HEK293 (cell line): ENCODE measurements around the gene GMEB2.
A peak's percentile ranks its signal among the peaks of the same experiment; 100 is the strongest.

Experiments
- CTCF ChIA-PET: fragments of 350-600 bp; formaldehyde crosslinking; extraction: SDS; loops from one replicate; lab custom pipeline; 2021; ENCODE audit warnings: antibody characterized with exemption; lab: Yijun Ruan, JAX
- POLR2A ChIA-PET: fragments of 300-600 bp; formaldehyde crosslinking; extraction: SDS; loops from one replicate; lab custom pipeline; 2020; ENCODE audit warnings: antibody characterized with exemption, inconsistent platforms; lab: Yijun Ruan, JAX
- H3K27ac ChIP-seq: fragments of 200-500 bp; sonication (Bioruptor generic); 2 replicates; pipeline ENCODE4 v1.5.1; 2014; ENCODE audit warnings: low read depth, low read length, control low read depth, inconsistent platforms; ENCODE audit errors: extremely low read depth
- H3K36me3 ChIP-seq, 2 experiments: fragments of 200-500 bp in 1 of 2; sonication (Bioruptor generic) in 1 of 2; 1 replicate in 1 of 2; 2 replicates in 1 of 2; pipeline ENCODE4 v1.5.1; 2014 to 2017; ENCODE audit warnings: inconsistent platforms in 2 of 2, low read length in 2 of 2; ENCODE audit not compliant: control insufficient read depth in 2 of 2, insufficient read depth in 1 of 2
- H3K4me1 ChIP-seq: fragments of 200-500 bp; sonication (Bioruptor generic); 2 replicates; pipeline ENCODE4 v1.5.1; 2014; ENCODE audit warnings: mild to moderate bottlenecking, low read length, inconsistent platforms; ENCODE audit not compliant: control insufficient read depth, insufficient read depth
- H3K4me3 ChIP-seq: 2 replicates; pipeline ENCODE4 v1.5.1; 2011; ENCODE audit warnings: low read depth, mild to moderate bottlenecking, control low read depth, low read length, moderate library complexity
- H3K9me3 ChIP-seq: fragments of 200-500 bp; sonication (Bioruptor generic); 2 replicates; pipeline ENCODE4 v1.5.1; 2014; ENCODE audit warnings: low read depth, low read length, inconsistent platforms; ENCODE audit not compliant: control insufficient read depth, insufficient read depth
- BCL11B ChIP-seq: fragments of 450-650 bp; formaldehyde crosslinking; IDR thresholded peaks from 2 replicates; pipeline ENCODE4 v1.5.1; 2016; ENCODE audit warnings: low read depth, missing biosample characterization, missing genetic modification characterization
- EGR2 ChIP-seq: fragments of 450-650 bp; formaldehyde crosslinking; IDR thresholded peaks from 2 replicates; pipeline ENCODE4 v1.5.1; 2016; ENCODE audit warnings: low read depth, missing biosample characterization, missing genetic modification characterization
- GLIS2 ChIP-seq: fragments of 450-650 bp; formaldehyde crosslinking; IDR thresholded peaks from 2 replicates; pipeline ENCODE4 v1.5.1; 2016; ENCODE audit warnings: missing biosample characterization, missing genetic modification characterization
- PRDM4 ChIP-seq: fragments of 450-650 bp; formaldehyde crosslinking; IDR thresholded peaks from 2 replicates; pipeline ENCODE4 v1.5.1; 2017; ENCODE audit warnings: missing biosample characterization, missing genetic modification characterization
- SCRT1 ChIP-seq: fragments of 450-650 bp; formaldehyde crosslinking; IDR thresholded peaks from 2 replicates; pipeline ENCODE4 v1.5.1; 2016; ENCODE audit warnings: missing biosample characterization, missing genetic modification characterization, borderline replicate concordance
- ZBTB17 ChIP-seq: fragments of 450-650 bp; formaldehyde crosslinking; IDR thresholded peaks from 2 replicates; pipeline ENCODE4 v1.5.1; 2016; ENCODE audit warnings: missing biosample characterization, missing genetic modification characterization
- ZBTB44 ChIP-seq: fragments of 450-650 bp; IDR thresholded peaks from 2 replicates; pipeline ENCODE4 v1.5.1; 2018; ENCODE audit warnings: missing biosample characterization, mild to moderate bottlenecking, missing genetic modification characterization
- ZIC2 ChIP-seq: fragments of 450-650 bp; formaldehyde crosslinking; IDR thresholded peaks from 2 replicates; pipeline ENCODE4 v1.5.1; 2016; ENCODE audit warnings: missing biosample characterization, missing genetic modification characterization
- ZNF121 ChIP-seq: fragments of 450-650 bp; formaldehyde crosslinking; IDR thresholded peaks from 2 replicates; pipeline ENCODE4 v1.5.1; 2016; ENCODE audit warnings: missing biosample characterization, missing genetic modification characterization
- ZNF140 ChIP-seq: fragments of 450-650 bp; formaldehyde crosslinking; IDR thresholded peaks from 2 replicates; pipeline ENCODE4 v1.5.1; 2016; ENCODE audit warnings: missing biosample characterization, missing genetic modification characterization
- ZNF169 ChIP-seq: fragments of 450-650 bp; formaldehyde crosslinking; IDR thresholded peaks from 2 replicates; pipeline ENCODE4 v1.5.1; 2016; ENCODE audit warnings: missing biosample characterization, missing genetic modification characterization
- ZNF239 ChIP-seq: fragments of 450-650 bp; formaldehyde crosslinking; IDR thresholded peaks from 2 replicates; pipeline ENCODE4 v1.5.1; 2016; ENCODE audit warnings: missing biosample characterization, missing genetic modification characterization
- ZNF274 ChIP-seq, 2 experiments: fragments of 200-500 bp in 1 of 2; fragments of 450-650 bp in 1 of 2; sonication (Bioruptor generic) in 1 of 2; formaldehyde crosslinking in 1 of 2; IDR thresholded peaks; 2 replicates each; pipeline versions ENCODE4 v1.5.1 to v1.6.1; 2014 to 2016; ENCODE audit warnings: borderline replicate concordance in 1 of 2, inconsistent platforms in 1 of 2, low read length in 1 of 2, missing biosample characterization in 1 of 2, missing genetic modification characterization in 1 of 2
- ZNF302 ChIP-seq: fragments of 450-650 bp; formaldehyde crosslinking; IDR thresholded peaks from 2 replicates; pipeline ENCODE4 v1.5.1; 2016; ENCODE audit warnings: missing biosample characterization, missing genetic modification characterization, low read depth
- ZNF311 ChIP-seq: fragments of 450-650 bp; formaldehyde crosslinking; IDR thresholded peaks from 2 replicates; pipeline ENCODE4 v1.5.1; 2017; ENCODE audit warnings: missing biosample characterization, missing genetic modification characterization, borderline replicate concordance
- ZNF335 ChIP-seq: fragments of 450-650 bp; formaldehyde crosslinking; conservative IDR thresholded peaks from 2 replicates; pipeline ENCODE4 v1.5.1; 2016; ENCODE audit warnings: missing biosample characterization, missing genetic modification characterization
- ZNF341 ChIP-seq: fragments of 450-650 bp; formaldehyde crosslinking; IDR thresholded peaks from 2 replicates; pipeline ENCODE4; 2016; ENCODE audit warnings: low read depth, missing biosample characterization, missing genetic modification characterization
- ZNF354C ChIP-seq: fragments of 450-650 bp; formaldehyde crosslinking; IDR thresholded peaks from 2 replicates; pipeline ENCODE4 v1.5.1; 2016; ENCODE audit warnings: missing biosample characterization, missing genetic modification characterization, low read depth, borderline replicate concordance
- ZNF362 ChIP-seq: fragments of 450-650 bp; formaldehyde crosslinking; IDR thresholded peaks from 2 replicates; pipeline ENCODE4 v1.5.1; 2016; ENCODE audit warnings: missing biosample characterization, missing genetic modification characterization
- ZNF423 ChIP-seq: fragments of 450-650 bp; formaldehyde crosslinking; IDR thresholded peaks from 2 replicates; pipeline ENCODE4 v1.5.1; 2016; ENCODE audit warnings: missing biosample characterization, missing genetic modification characterization
- ZNF48 ChIP-seq: fragments of 450-650 bp; formaldehyde crosslinking; IDR thresholded peaks from 2 replicates; pipeline ENCODE4 v1.5.1; 2016; ENCODE audit warnings: missing biosample characterization, missing genetic modification characterization
- ZNF529 ChIP-seq: fragments of 450-650 bp; formaldehyde crosslinking; IDR thresholded peaks from 2 replicates; pipeline ENCODE4 v1.5.1; 2017; ENCODE audit warnings: missing genetic modification characterization, missing biosample characterization; ENCODE audit not compliant: insufficient replicate concordance
- ZNF561 ChIP-seq: fragments of 450-650 bp; IDR thresholded peaks from 2 replicates; pipeline ENCODE4 v1.5.1; 2018; ENCODE audit warnings: missing biosample characterization, missing genetic modification characterization, borderline replicate concordance
- ZNF580 ChIP-seq: fragments of 450-650 bp; formaldehyde crosslinking; IDR thresholded peaks from 2 replicates; pipeline ENCODE4 v1.5.1; 2016; ENCODE audit warnings: missing biosample characterization, missing genetic modification characterization
- ZNF658 ChIP-seq: fragments of 450-650 bp; formaldehyde crosslinking; IDR thresholded peaks from 2 replicates; pipeline ENCODE4; 2016; ENCODE audit warnings: missing biosample characterization, missing genetic modification characterization
- ZNF664 ChIP-seq: fragments of 450-650 bp; formaldehyde crosslinking; IDR thresholded peaks from 2 replicates; pipeline ENCODE4 v1.5.1; 2016; ENCODE audit warnings: missing biosample characterization, missing genetic modification characterization
- ZNF776 ChIP-seq: fragments of 450-650 bp; formaldehyde crosslinking; IDR thresholded peaks from 2 replicates; pipeline ENCODE4 v1.5.0; 2017; ENCODE audit warnings: missing biosample characterization, missing genetic modification characterization, borderline replicate concordance
- ZNF837 ChIP-seq: fragments of 450-650 bp; formaldehyde crosslinking; IDR thresholded peaks from 2 replicates; pipeline ENCODE4 v1.5.1; 2016; ENCODE audit warnings: missing biosample characterization, missing genetic modification characterization
- TF ChIP-seq, protein P1 (sequence below): fragments of 450-650 bp; formaldehyde crosslinking; IDR thresholded peaks from 2 replicates; pipeline ENCODE4 v1.5.1; 2016; ENCODE audit warnings: missing biosample characterization, missing genetic modification characterization
- TF ChIP-seq, protein P2 (sequence below): fragments of 450-650 bp; formaldehyde crosslinking; IDR thresholded peaks from 2 replicates; pipeline ENCODE4 v1.5.1; 2017; ENCODE audit warnings: missing biosample characterization, missing genetic modification characterization

Gene GMEB2

DNA sequence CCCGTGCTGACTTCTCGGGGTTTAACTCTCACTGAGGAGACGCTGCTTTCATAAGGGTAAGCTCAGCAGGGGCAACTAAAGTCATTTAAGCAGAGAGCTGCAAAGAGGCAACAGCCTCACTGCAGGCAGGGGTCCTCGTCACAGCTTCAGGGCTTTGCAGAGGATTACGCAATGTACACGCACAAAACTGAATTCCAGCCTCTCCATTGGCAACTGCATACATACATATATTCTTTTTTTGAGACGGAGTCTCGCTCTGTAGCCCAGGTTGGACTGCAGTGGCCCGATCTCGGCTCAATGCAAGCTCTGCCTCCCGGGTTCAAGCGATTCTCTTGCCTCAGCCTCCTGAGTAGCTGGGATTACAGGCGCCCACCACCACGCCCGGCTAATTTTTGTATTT is 2.4 kb downstream of the GMEB2 start:
- no peak overlapping the region for H3K27ac ChIP-seq
- H3K4me1 ChIP-seq: no peaks in the 10 kb centered on the region
- CTCF ChIA-PET: no interaction called here
- no peaks in the 10 kb centered on the region for H3K9me3 ChIP-seq
- POLR2A ChIA-PET: interaction anchor here (1.5 kb wide), 1 partner anchor 34 kb away, joined by 4 read pairs; the partner anchor contains the start of gene RTEL1
- H3K36me3 ChIP-seq: peaks cover 0 to 1% of the 10 kb centered on the region in 2 experiments; a peak in 1 of 3 replicates
- no peak overlapping the region for H3K4me3 ChIP-seq
- TF ChIP-seq ZNF529 (tag by site-specific recombination): no peak
- TF ChIP-seq ZNF140: no peak
- TF ChIP-seq ZNF423: 0 out of 2 replicates have a peak, but pooled peaks have one; percentile 20
- no peak for TF ChIP-seq ZNF239 (tag by site-specific recombination)
- TF ChIP-seq, protein P1, sequence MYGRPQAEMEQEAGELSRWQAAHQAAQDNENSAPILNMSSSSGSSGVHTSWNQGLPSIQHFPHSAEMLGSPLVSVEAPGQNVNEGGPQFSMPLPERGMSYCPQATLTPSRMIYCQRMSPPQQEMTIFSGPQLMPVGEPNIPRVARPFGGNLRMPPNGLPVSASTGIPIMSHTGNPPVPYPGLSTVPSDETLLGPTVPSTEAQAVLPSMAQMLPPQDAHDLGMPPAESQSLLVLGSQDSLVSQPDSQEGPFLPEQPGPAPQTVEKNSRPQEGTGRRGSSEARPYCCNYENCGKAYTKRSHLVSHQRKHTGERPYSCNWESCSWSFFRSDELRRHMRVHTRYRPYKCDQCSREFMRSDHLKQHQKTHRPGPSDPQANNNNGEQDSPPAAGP (tag by site-specific recombination): no peak
- TF ChIP-seq ZNF311 (tag by site-specific recombination): no peak
- no peak for TF ChIP-seq ZNF580 (tag by site-specific recombination)
- no peak for TF ChIP-seq PRDM4 (tag by site-specific recombination)
- 0 out of 2 replicates have a peak, but pooled peaks have one; percentile 24 for TF ChIP-seq ZNF664 (tag by site-specific recombination)
- no peak for TF ChIP-seq EGR2 (tag by site-specific recombination)
- TF ChIP-seq ZNF354C (tag by site-specific recombination): no peak
- TF ChIP-seq ZNF121 (tag by site-specific recombination): no peak
- no peak for TF ChIP-seq GLIS2
- no peak for TF ChIP-seq ZNF169
- TF ChIP-seq ZNF302 (tag by site-specific recombination): no peak
- 0 out of 2 replicates have a peak, but pooled peaks have one; percentile 32 for TF ChIP-seq ZBTB44 (tag by site-specific recombination)
- peak; percentile 61 for TF ChIP-seq ZNF335 (tag by site-specific recombination)
- TF ChIP-seq ZNF837 (tag by site-specific recombination): no peak
- peak; percentile 15; the same call in 1 of the 2 replicates for TF ChIP-seq ZBTB17 (tag by site-specific recombination)
- peak; percentile 57; the same call in 1 of the 2 replicates for TF ChIP-seq ZNF561
- TF ChIP-seq, protein P2, sequence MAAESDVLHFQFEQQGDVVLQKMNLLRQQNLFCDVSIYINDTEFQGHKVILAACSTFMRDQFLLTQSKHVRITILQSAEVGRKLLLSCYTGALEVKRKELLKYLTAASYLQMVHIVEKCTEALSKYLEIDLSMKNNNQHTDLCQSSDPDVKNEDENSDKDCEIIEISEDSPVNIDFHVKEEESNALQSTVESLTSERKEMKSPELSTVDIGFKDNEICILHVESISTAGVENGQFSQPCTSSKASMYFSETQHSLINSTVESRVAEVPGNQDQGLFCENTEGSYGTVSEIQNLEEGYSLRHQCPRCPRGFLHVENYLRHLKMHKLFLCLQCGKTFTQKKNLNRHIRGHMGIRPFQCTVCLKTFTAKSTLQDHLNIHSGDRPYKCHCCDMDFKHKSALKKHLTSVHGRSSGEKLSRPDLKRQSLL (tag by site-specific recombination): no peak
- no peak for TF ChIP-seq ZNF658
- no peak for TF ChIP-seq ZNF274 (IDR thresholded peaks at IDR 0.05; ENCODE audit: low read length)
- no peak for TF ChIP-seq ZNF274 (tag by site-specific recombination; IDR thresholded peaks at IDR 0.05; ENCODE audit: borderline replicate concordance)
- no peak for TF ChIP-seq BCL11B (tag by site-specific recombination)
- peak; percentile 17; the same call in 1 of the 2 replicates for TF ChIP-seq ZNF341
- no peak for TF ChIP-seq ZNF48 (tag by site-specific recombination)
- no peak for TF ChIP-seq SCRT1 (tag by site-specific recombination)
- peak; percentile 90 for TF ChIP-seq ZIC2
- no peak for TF ChIP-seq ZNF776 (tag by site-specific recombination)
- TF ChIP-seq ZNF362 (tag by site-specific recombination): no peak
